NCI-H526 (cell line): ENCODE data around the gene LRCH3.
"Not testable (repeated sequence)": the region's sequence is repeated elsewhere in the genome, so short reads cannot be mapped to it uniquely, and the experiment has no call there.

Experiments
- DNase-seq, 2 experiments: peaks; one replicate each; lab custom pipeline; 2025; lab: John Stamatoyannopoulos, UW

Gene LRCH3

DNA sequence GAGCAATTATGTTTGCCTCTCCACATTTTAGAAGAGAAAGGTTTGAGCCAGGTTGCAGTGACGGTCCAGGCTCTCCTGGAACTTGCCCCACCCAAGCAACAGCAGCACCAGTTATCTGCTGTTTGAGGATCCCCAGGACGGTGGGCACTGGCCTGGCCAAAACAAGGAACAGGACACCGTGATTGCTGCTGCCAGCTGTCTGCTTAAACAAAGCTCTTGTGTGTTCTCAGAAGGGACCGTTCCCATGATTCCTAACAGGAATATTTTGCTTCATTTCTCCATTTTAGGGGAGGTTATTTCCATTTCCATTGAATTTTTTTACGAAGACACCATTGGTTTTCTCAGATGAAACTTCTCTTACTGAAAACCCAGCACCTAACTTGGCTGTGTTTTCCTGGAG lies 92.5 kb downstream of the LRCH3 start:
- no peak for DNase-seq

DNA sequence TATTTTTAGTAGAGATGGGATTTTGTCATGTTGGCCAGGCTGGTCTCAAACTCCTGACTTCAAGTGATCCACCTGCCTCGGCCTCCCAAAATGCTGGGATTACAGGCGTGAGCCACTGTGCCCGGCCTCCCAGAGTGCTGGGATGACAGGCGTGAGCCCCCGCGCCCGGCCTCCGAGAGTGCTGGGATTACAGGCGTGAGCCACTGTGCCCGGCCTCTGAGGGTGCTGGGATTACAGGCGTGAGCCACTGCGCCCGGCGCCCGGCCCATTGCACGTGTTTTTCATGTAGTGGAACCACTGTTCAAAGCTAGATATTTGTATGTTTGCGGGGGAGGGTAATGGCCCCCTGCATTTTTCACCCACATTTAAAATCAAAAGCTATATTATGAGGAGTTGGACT lies 93.3 kb downstream of the LRCH3 start:
- DNase-seq: not testable (repeated sequence)

DNA sequence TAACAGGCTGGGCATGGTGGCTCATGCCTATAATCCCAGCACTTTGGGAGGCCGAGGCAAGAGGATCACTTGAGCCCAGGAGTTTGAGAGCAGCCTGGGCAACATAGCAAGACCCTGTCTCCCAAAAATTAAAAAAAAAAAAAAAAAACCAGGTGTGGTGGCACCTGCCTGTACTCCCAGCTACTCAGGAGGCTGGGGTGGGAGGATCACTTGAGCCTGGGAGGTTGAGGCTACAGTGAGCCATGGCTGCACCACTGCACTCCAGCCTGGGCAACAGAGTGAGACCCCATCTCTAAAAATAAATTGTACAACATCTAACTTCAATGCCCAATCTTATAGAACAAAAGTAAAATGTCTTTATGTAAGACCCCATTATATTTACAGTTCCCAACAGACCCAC lies 95.0 kb downstream of the LRCH3 start:
- not testable (repeated sequence) for DNase-seq

DNA sequence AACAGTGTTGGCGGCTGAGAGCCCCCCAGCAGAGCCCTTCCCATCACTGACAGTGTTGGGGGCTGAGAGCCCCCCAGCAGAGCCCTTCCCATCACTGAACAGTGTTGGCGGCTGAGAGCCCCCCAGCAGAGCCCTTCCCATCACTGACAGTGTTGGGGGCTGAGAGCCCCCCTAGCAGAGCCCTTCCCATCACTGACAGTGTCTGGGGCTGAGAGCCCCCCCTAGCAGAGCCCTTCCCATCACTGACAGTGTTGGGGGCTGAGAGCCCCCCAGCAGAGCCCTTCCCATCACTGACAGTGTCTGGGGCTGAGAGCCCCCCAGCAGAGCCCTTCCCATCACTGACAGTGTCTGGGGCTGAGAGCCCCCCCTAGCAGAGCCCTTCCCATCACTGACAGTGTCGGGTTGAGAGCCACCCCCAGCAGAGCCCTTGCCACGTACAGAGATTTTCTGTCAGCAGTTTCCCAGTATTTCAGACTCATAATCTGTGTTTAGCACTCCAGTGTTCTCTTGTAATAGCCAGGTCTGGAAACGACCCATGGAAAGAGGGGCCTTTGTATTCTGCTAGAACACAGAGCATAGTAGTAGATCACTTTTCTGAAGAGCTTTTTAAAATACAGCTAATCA lies 96.5 kb downstream of the LRCH3 start:
- not testable (repeated sequence) for DNase-seq

DNA sequence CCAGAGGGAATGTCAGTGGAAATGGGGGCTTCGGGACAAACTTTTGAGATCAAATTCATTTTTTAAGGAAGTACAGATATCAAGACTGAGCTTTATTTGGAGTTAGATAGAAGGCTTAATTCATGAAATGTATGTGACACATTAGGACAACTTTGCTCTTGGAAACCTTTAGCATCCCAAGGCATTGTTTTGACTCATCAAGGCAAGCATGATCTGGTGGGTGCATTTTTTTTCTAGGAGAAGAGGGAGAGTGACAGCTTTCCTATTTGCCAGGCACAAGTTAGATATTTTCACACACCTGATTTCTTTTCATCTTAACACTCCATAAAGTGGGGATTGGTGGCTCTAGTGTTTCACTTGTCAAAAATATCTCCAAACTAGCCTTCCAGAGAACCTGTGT lies 97.5 kb downstream of the LRCH3 start:
- no peak for DNase-seq

DNA sequence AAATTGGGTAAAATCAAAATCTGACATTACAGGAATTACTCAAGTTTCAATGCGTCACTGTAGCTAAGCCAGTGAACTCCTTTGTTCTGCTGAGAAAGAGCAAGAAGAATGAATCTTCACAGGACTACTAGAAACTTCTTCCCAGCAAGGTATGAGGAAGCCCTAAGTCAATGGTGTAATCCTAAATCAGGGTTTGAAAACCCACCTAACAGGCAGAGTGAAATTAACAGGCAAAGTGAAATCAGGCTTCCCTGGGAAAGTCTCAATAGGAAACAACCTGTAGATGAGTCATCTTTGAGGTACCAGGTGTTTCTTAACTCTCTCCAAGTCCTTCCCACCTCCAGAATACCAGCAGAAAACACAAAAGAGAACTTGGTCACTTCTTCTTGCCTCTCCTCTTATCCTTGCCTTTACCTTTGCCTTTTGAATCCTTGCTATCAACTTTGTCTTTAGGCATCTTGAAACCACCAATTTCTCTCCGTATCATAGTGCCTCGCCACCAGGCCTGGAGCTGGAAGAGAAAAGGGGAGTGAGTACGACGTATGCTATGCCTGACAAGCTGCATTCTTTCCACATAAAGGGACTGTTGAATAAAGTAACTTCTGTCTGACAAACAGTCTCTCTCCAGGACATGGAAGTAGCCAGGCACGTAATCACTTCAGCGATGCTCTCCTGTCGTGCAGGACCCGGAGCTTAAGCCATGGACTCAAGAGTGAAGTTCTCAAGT lies 98.3 kb downstream of the LRCH3 start:
- DNase-seq: no peak

DNA sequence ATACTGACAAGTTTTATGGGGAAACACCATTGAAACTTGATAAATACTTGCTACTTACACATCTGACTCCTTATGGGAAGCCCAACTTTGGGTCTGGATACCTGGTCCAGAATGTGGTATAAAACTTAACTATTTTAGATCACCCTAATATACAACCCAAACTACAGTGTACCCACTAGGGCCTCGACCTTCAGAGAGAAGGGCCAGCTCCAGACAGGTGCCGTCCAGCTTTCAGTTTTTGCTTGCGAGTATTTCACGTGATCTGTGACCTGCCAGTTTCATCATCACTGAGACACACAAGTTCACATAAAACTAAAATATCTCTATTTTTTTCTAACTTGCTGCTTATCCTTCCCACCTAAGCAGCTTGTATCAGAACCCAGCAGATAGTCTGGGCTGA lies 99.6 kb downstream of the LRCH3 start:
- DNase-seq: no peak

DNA sequence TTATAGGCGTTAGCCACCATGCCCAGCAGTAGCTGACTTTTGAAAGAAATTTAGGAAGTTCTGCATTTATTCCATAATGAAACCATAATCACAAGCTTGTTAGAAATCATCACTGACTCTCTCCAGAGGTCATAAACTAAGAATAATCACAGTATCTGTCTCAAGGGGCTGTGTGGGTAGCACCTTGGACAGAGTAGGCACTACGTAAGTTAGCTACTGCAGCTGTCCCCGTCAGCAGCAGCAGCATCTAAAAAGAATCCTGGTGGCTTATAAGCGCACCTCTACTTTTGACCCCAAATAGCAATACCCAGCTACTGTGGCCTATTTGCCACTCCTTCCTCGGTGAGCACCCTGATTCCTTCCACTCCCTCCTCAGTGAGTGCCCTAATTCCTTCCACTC lies 101.1 kb downstream of the LRCH3 start:
- no peak for DNase-seq

DNA sequence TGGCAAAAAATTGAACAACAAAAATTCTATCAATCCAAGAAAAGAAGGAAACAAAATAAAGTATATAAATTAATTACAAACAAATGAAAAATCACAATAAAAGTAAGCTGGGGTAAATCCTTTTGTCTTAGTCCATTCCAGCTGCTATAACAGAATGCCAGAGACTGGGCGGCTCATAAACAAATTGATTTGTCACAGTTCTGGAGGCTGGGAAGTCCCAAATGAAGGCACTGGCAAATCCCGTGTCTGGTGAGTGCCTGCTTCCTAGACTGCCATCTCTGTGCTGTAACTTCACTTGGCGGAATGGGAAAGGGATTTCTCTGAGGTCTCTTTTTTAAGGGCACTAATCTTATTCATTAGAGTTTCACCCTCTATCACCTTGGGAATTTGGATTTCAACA lies 105.4 kb downstream of the LRCH3 start:
- no peak for DNase-seq

DNA sequence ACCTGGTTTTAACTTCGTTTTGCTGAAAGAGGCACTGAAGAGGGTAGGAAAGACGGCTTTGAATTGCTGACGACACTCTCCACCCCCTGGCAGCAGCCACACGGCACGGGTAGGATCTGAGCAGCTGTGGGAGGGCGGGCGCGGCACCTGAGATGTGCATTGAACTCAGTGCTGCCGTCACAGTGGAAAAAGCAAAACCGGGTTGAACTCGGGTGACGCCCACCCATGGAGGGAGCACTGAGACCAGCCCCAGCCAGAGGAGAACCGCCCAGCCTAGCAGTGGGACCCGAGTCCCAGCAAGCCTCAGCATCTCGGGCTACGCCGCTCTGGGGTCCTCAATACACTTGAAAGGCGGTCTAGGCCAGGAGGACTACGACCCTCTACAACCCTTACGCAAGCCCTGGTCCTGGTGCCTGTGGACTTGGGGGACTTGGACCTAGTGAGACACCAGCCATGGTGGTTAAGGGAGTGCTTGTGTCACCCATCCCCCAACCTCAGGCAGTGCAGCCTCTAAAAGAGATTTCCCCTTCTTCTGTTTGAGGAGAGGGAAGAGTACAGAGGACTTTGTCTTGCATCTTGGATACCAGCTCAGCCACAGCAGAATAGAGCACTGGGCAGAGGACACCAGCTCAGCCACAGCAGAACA lies 108.9 kb downstream of the LRCH3 start:
- DNase-seq: no peak

DNA sequence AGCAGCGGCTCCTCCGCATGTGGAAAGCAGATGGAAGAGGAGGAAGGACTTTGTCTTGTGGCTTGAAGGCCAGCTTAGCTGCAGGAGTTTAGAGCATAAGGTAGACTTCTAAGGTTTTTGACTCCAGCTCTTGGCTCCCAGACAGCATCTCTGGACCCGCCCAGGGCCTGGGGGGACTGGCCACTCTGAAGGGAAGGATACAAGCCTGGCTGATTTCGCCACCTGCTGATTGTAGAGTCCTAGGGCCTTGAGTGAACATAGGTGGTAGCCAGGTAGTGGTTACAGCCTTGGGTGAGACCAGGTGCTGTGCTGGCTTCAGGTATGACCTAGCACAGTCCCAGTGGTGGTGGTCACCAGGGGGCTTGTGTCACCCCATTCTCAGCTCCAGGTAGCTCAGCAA lies 110.6 kb downstream of the LRCH3 start:
- DNase-seq: no peak

DNA sequence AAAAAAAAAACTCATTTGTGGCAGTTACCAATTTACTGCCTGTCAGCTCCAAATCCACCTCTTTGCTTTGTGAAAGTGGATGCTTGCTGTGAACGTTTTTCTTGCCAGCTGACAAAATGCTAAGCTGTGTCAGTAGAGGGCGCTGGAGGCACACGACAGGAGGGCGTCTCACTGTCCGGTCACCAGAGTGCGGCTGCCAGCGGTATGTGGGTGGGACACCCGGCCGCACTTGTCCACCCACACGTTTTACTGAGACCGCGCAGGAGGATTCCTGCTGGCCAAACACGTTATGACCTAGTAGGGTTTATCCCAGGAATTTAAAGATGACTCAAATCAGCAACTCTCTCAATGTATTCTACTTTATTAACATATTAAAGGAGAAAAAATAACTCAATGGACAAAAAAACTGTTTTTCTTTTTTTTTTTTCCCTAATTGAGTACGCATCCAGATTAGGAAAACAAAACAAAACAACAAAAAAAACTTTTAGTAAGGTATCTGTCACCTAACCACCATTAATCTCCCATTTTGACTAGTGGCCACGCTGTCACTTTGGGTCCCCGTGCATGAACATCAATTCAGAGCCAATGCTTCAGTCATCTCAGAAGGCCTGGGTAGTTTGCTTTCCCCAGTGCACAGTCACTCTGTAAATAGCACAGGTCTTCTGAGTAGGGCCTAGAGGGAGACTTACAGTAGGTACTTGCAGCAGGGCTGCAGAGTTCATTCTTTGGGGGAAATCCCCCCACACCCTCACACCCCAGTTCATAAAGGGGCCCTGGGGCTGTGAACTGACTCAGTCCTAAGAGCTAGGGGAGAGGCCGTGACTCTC lies 115.2 kb downstream of the LRCH3 start:
- peak; percentile 58 to 89 for DNase-seq

DNA sequence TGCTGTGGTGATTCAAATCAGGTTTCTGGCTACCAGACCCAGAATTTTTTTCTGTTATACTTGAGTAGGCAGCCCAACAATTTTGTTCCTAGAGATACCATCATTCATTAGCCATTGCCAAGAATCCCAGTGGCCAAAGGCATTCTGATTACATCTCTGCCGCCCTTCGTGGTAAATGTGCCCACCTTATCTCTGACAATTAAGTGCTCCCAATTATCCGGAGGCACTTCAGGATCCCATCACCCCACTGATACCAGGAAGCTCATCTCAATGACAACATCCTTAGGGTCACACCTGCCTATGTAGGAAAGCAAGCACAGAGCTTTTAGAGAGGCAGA lies 115.8 kb downstream of the LRCH3 start:
- no peak for DNase-seq

DNA sequence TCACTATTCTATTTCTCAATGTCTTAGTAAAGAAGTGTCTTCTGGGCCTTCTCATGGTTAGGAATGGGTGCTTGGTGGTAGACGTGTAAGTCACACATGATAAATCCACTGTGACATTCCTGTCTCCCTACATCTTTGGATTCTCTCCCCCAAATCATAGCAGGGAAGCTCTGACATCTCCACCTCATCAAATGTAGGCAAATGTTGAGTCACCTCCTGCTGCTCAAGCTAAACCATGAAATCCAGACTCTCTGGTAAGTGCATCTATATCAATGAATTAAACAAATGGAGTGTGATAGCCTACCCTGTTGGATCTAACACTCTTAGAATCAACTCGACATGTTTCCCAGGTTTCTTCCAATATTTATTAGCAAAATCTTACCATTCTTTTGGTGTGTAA lies 116.1 kb downstream of the LRCH3 start:
- DNase-seq: no peak

DNA sequence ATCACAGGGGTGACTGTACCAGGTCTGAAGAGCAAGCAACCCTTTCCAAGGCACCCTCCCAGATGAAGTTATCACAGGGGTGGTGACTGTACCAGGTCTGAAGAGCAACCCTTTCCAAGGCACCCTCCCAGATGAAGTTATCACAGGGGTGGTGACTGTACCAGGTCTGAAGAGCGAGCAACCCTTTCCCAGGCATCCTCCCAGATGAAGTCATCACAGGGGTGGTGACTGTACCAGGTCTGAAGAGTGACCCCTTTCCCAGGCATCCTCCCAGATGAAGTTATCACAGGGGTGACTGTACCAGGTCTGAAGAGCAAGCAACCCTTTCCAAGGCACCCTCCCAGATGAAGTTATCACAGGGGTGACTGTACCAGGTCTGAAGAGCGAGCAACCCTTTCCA lies 117.5 kb downstream of the LRCH3 start:
- not testable (repeated sequence) for DNase-seq

DNA sequence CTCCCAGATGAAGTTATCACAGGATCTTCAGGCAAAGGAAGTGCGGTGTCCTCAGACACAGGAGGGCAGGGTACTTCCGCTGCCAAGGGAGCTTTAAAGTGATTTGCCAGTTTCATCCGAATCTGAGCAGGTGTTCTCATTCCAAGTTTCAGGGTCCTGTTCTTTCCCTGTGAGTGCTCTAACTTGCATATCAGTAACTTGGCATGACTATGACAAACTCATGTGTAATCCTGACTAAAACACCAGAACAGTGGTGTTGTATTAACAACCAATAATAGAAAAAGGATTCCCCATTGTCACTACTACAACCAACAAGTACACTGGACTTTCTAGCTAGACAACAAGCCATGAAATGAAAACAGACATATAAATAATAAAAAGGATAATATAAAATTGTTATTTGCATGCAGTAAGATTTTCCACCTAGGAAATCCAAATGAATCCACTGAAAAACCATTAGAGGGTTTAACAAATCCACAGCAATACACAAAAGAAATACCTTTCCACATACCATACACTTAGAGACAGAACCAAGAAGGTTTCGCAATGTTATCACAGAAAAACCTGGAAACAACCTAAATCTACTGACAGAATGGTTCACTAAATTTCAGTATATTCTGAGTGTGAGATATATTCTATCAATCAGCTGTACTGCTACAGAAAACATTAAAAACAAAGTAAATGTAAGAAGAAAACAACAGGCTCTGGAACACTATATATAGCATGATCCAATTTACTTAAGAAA lies 118.1 kb downstream of the LRCH3 start:
- no peak for DNase-seq

DNA sequence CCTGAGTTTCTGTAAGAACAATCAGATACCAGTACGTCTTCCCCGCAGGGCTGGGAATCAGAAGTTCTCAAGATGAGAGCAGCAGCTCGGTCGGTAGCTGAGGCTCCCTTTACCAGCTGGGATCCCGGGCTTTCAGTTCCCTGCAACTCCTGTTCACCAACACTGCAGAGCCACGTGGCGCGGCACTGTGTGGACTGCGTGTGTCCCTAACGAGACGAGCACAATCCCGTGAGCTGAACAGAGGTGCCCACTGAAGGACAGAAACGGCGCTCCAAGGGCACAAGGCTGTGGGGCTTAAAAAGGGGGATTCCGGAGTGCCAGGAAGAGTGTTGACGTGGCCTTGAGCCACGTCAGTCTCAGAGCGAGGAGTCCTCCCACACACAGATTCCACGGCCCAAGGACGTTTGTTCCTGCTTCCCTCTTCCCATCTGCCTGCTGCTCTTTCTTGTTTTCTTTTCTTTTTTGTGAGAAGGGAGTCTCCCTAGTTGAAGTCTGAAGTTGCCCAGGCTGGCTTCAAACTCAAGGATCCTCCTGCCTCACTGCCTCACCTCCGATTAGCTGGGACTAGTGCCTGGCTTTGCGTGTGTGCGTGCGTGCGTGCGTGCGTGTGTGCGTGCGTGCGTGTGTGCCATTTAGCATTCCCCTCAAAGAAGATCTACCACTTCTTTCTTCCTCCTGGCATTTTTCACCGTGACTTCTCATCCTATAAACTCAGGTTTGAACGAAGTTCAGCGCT lies 121.9 kb downstream of the LRCH3 start:
- no peak for DNase-seq

DNA sequence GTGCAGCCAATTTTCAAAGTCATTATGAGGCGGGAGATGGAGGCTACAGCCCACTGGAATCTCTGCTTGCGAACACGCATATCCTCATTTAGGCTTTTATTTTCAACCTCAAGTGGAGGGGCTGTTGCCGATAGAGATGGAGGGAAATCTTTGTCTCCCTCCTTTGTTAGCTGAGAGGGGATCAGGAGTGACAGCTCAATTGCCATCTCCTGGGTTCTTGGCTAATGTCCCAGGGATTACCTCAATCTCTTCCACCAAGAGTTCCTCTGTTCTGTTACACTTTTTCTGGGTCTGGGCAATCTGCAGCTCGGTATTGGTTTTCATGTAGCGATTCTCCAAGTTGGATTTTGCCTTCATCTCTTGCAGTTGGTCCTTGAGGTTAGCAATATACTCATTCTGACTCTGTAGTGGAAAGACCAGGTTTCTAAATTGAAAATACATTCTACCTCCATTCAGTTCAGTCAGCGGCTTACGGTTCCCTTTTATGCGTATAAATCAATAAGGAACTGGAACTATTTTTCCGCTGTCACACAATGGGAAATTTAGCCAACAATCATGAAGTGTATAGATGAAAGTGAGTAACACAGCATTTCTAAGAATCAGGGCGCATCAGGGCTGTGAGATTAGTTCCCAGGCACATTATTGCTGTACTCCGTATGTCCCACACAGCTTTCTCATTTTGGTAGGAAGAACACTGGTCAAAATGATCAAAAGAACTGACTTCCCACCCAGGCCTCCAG lies 122.8 kb downstream of the LRCH3 start:
- DNase-seq: no peak

DNA sequence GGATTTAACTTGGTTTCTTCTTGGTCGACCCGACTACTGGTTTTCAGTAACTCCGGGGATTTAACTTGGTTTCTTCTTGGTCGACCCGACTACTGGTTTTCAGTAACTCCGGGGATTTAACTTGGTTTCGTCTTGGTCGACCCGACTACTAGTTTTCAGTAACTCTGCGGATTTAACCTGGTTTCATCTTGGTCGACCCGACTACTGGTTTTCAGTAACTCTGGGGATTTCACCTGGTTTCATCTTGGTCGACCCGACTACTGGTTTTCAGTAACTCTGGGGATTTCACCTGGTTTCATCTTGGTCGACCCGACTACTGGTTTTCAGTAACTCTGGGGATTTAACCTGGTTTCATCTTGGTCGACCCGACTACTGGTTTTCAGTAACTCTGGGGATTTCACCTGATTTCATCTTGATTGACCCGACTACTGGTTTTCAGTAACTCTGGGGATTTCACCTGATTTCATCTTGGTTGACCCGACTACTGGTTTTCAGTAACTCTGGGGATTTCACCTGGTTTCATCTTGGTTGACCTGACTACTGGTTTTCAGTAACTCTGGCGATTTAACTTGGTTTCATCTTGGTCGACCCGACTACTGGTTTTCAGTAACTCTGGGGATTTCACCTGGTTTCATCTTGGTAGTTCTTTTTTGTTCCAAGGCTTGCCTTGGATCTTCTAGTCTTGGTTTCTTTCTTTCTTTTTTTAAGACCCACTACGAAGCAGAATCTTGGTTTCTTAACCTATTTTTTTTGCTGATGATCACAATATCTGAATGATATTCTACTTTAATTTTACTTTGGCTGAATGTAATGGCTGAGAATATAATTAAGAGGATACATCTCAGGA lies 130.6 kb downstream of the LRCH3 start:
- not testable (repeated sequence) for DNase-seq

DNA sequence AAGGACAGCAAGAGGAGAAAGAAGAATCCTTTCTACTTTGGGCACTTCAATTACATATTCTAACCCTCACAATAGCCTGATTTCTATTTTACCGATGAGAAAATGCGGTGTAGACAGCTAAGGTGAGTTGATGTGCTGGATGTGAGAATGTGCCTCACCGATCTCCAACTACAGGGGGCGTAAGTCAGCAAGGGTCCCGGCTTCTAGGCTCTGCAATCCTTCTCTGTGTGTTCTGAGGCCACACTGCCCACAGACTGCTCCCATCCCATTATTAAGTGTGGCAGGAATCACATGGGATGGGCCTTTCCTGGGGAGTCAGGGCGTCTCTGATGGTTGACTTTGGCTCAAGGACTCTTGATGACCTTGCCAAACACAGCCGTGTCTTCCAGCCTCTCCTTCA lies 135.4 kb downstream of the LRCH3 start:
- DNase-seq: peak in 1 of 2 experiments; percentile 26
